Stimulated activated CD4-positive, alpha-beta T cell treated with anti-CD3 and anti-CD28 coated beads, Interleukin-15, amount 100 ng/mL, for 1 hour (primary cell): ENCODE data around the gene RFK.
"Not testable (repeated sequence)": the region's sequence is repeated elsewhere in the genome, so short reads cannot be mapped to it uniquely, and the experiment has no call there.

Source experiments
- DNase-seq, 2 donors: peaks; one replicate each; pipeline ENCODE4 v3.0.0-alpha.2; 2020; ENCODE audit warnings: low read depth in 1 of 2, low spot score in 1 of 2

The RFK gene

GRCh38 chr9:76394195-76394959 is at the start of gene RFK:
TSS of gene RFK (minus strand) at chr9:76394426. CDS start at chr9:76394171, 255 bp downstream.
- DNase-seq, result peak; percentile 89 to 96

- no peak for DNase-seq
These were observed 49.7 kb upstream of the RFK start for GRCh38 chr9:76443887-76444286.

- DNase-seq, result no peak
These were observed 47.5 kb upstream of the RFK start for GRCh38 chr9:76441551-76442322.

GRCh38 chr9:76438841-76439588 is 44.8 kb upstream of the RFK start:
- no peak for DNase-seq

GRCh38 chr9:76437017-76437699 is 42.9 kb upstream of the RFK start:
- DNase-seq, result not testable (repeated sequence)

- not testable (repeated sequence) for DNase-seq
These were observed 40.7 kb upstream of the RFK start for GRCh38 chr9:76434897-76435296.

GRCh38 chr9:76433836-76434235 is 39.6 kb upstream of the RFK start:
- DNase-seq, result no peak

GRCh38 chr9:76433406-76433805 is 39.2 kb upstream of the RFK start:
- no peak for DNase-seq

- DNase-seq, result no peak
These were observed 37.4 kb upstream of the RFK start for GRCh38 chr9:76431601-76432000.

- DNase-seq, result no peak
These were observed 32.7 kb upstream of the RFK start for GRCh38 chr9:76426807-76427419.

- no peak for DNase-seq
These were observed 31.6 kb upstream of the RFK start for GRCh38 chr9:76425677-76426453.

- no peak for DNase-seq
These were observed 30.3 kb upstream of the RFK start for GRCh38 chr9:76424491-76424890.

GRCh38 chr9:76423216-76424177 is 29.3 kb upstream of the RFK start:
- no peak for DNase-seq

GRCh38 chr9:76419782-76420380 is 25.7 kb upstream of the RFK start:
- no peak for DNase-seq

- DNase-seq, result no peak
These were observed 23.2 kb upstream of the RFK start for GRCh38 chr9:76417394-76417793.

GRCh38 chr9:76415731-76416130 is 21.5 kb upstream of the RFK start:
- no peak for DNase-seq

- DNase-seq, result no peak
These were observed 20.9 kb upstream of the RFK start for GRCh38 chr9:76415154-76415553.

- no peak for DNase-seq
These were observed 20.4 kb upstream of the RFK start for GRCh38 chr9:76414661-76415060.
